GM23248 (cell line): ENCODE data around the gene RNF111. TPM values are rescaled to one million over a fixed set of nuclear protein-coding genes. Genes with fewer than 3 reads are reported as not detected.

Experiments
- DNase-seq: peaks from one replicate; pipeline ENCODE4 v3.0.0-alpha.2; 2015
- H2AFZ ChIP-seq: fragments of 200-600 bp; sonication (generic); 2 replicates; pipeline ENCODE4 v1.6.1; 2016; ENCODE audit warnings: antibody characterized with exemption
- H3F3A ChIP-seq: fragments of 200-600 bp; sonication (generic); 2 replicates; pipeline ENCODE4 v1.6.1; 2016; ENCODE audit warnings: mild to moderate bottlenecking, antibody characterized with exemption, mixed run types; ENCODE audit not compliant: insufficient read depth
- H3K27ac ChIP-seq: fragments of 200-600 bp; sonication (generic); 2 replicates; pipeline ENCODE4 v1.5.1; 2016; ENCODE audit warnings: mild to moderate bottlenecking
- H3K27me3 ChIP-seq: fragments of 200-600 bp; sonication (generic); replicated peaks from 2 replicates; pipeline ENCODE4 v1.6.1; 2016; ENCODE audit warnings: mild to moderate bottlenecking; ENCODE audit not compliant: insufficient read depth
- H3K36me3 ChIP-seq: fragments of 200-600 bp; sonication (generic); 2 replicates; pipeline ENCODE4 v1.6.1; 2016; ENCODE audit warnings: low read depth, mild to moderate bottlenecking
- H3K4me1 ChIP-seq: fragments of 200-600 bp; sonication (generic); 2 replicates; pipeline ENCODE4 v1.6.1; 2016; ENCODE audit warnings: mild to moderate bottlenecking; ENCODE audit not compliant: insufficient read depth
- H3K4me2 ChIP-seq: fragments of 200-600 bp; sonication (generic); one replicate; pipeline ENCODE4 v1.6.1; 2016; ENCODE audit warnings: mild to moderate bottlenecking; ENCODE audit not compliant: unreplicated experiment
- H3K4me3 ChIP-seq: fragments of 200-600 bp; sonication (generic); 2 replicates; pipeline ENCODE4 v1.5.1; 2016; ENCODE audit warnings: mild to moderate bottlenecking
- H3K79me2 ChIP-seq: fragments of 200-600 bp; sonication (generic); 2 replicates; pipeline ENCODE4 v1.6.1; 2016; ENCODE audit warnings: mild to moderate bottlenecking; ENCODE audit not compliant: insufficient read depth
- H3K9ac ChIP-seq: fragments of 200-600 bp; sonication (generic); 2 replicates; pipeline ENCODE4 v1.6.1; 2016; ENCODE audit warnings: mild to moderate bottlenecking
- H3K9me2 ChIP-seq: fragments of 200-600 bp; sonication (generic); 2 replicates; pipeline ENCODE4 v1.6.1; 2016; ENCODE audit warnings: mixed run types, mild to moderate bottlenecking, moderate library complexity; ENCODE audit not compliant: insufficient read depth
- H3K9me3 ChIP-seq: fragments of 200-600 bp; sonication (generic); one replicate; pipeline ENCODE4 v1.6.1; 2017; ENCODE audit warnings: low read depth
- H4K20me1 ChIP-seq: fragments of 200-600 bp; sonication (generic); 2 replicates; pipeline ENCODE4 v1.6.0; 2016; ENCODE audit not compliant: insufficient read depth
- EZH2 ChIP-seq: fragments of 200-600 bp; sonication (generic); IDR thresholded peaks from 2 replicates; pipeline ENCODE4 v1.6.1; 2018; ENCODE audit warnings: antibody characterized with exemption, mild to moderate bottlenecking; ENCODE audit not compliant: insufficient read depth, poor library complexity, severe bottlenecking
- EZH2phosphoT487 ChIP-seq: fragments of 200-600 bp; sonication (generic); IDR thresholded peaks from 2 replicates; pipeline ENCODE4 v1.6.1; 2018; ENCODE audit warnings: antibody characterized with exemption, moderate library complexity, mild to moderate bottlenecking, low read depth; ENCODE audit not compliant: insufficient read depth
- WGBS, 2 experiments: methylation state at CpG; one replicate each; pipeline ENCODE4 v1.1.6; 2015 to 2017; ENCODE audit warnings: low lambda C conversion rate in 2 of 2, low coverage in 1 of 2; ENCODE audit errors: missing lambda C conversion rate in 2 of 2; 5-methylcytosine and 5-hydroxymethylcytosine counted together
- in situ Hi-C: fragments of 300-500 bp; cut with MboI; formaldehyde crosslinking; loops from 2 replicates; pipeline ENCODE4 v1.15.0; 2020
- polyA plus RNA-seq: library from polyadenylated mRNA; unstranded; fragments of >200 nt; fragmentation: Nextera tagmentation; extraction: Ambion mirVana; gene quantifications from 2 replicates; pipeline ENCODE4 v1.2.1, GENCODE V29; 2016
- total RNA-seq: library from RNA; depleted of rRNA; stranded (reverse); fragments of >200 nt; shearing (Covaris generic); gene quantifications from 2 replicates; pipeline ENCODE4 v1.2.3, GENCODE V29; 2014

RNF111 gene
- total and polyA plus RNA-seq, 2 experiments from 2014 or later, result 17.8 to 24.4 TPM

GRCh38 chr15:59001946-59002345 is 14.5 kb downstream of the RNF111 start:
- in situ Hi-C loops, result no loop called here
- no peak overlapping the region for H3K4me2 ChIP-seq
- no peaks in the 10 kb centered on the region for H3K9me2 ChIP-seq
- H3K4me1 ChIP-seq, result peaks cover 10% of the 10 kb centered on the region
- no peak for TF ChIP-seq EZH2
- no peak for TF ChIP-seq EZH2phosphoT487
- WGBS, 2 experiments, result 97% methylated on average over 5 of the region's 5 CpGs
- H3K27me3 ChIP-seq, result no peaks in the 10 kb centered on the region
- H3K27ac ChIP-seq, result no peak overlapping the region
- peaks cover 13% of the 10 kb centered on the region; the same call in 1 of the 2 replicates for H3F3A ChIP-seq
- no peak for DNase-seq
- H4K20me1 ChIP-seq, result peaks cover 7% of the 10 kb centered on the region
- H2AFZ ChIP-seq, result no peak overlapping the region
- no peak overlapping the region for H3K9ac ChIP-seq
- peaks cover 5% of the 10 kb centered on the region; the same call in 1 of the 2 replicates for H3K36me3 ChIP-seq
- no peak overlapping the region for H3K4me3 ChIP-seq
- H3K79me2 ChIP-seq, result peaks cover 100% of the 10 kb centered on the region
- H3K9me3 ChIP-seq, result no peaks in the 10 kb centered on the region

GRCh38 chr15:59002418-59002859 is 15.0 kb downstream of the RNF111 start:
- TF ChIP-seq EZH2phosphoT487, result no peak
- no peak for TF ChIP-seq EZH2
- Histone ChIP-seq H3F3A (peaks cover 13% of the 10 kb centered on the region; the same call in 1 of the 2 replicates), H3K27ac (no peak overlapping the region), H3K4me1 (peaks cover 10% of the 10 kb centered on the region), H3K4me3 (no peak overlapping the region), H4K20me1 (peaks cover 11% of the 10 kb centered on the region), H2AFZ (no peak overlapping the region), H3K36me3 (peaks cover 10% of the 10 kb centered on the region; the same call in 1 of the 2 replicates), H3K9me3 (no peaks in the 10 kb centered on the region), H3K9ac (no peak overlapping the region), H3K27me3 (no peaks in the 10 kb centered on the region), H3K9me2 (no peaks in the 10 kb centered on the region), H3K79me2 (peaks cover 100% of the 10 kb centered on the region), H3K4me2 (no peak overlapping the region)
- in situ Hi-C loops, result no loop called here
- WGBS, 2 experiments, result 96 to 100% methylated on average over 2 of the region's 2 CpGs
- no peak for DNase-seq

GRCh38 chr15:59005579-59005978 is 18.1 kb downstream of the RNF111 start:
- Histone ChIP-seq H3K4me1 (peaks cover 10% of the 10 kb centered on the region), H4K20me1 (peaks cover 7% of the 10 kb centered on the region), H3K36me3 (peaks cover 10% of the 10 kb centered on the region; the same call in 1 of the 2 replicates), H3K9me2 (no peaks in the 10 kb centered on the region), H3K27ac (no peak overlapping the region), H3K9ac (no peak overlapping the region), H3K27me3 (no peaks in the 10 kb centered on the region), H3K4me3 (no peak overlapping the region), H3K79me2 (peaks cover 100% of the 10 kb centered on the region), H3K9me3 (no peaks in the 10 kb centered on the region), H3F3A (peaks cover 13% of the 10 kb centered on the region; the same call in 1 of the 2 replicates), H2AFZ (no peak overlapping the region), H3K4me2 (no peak overlapping the region)
- 58 to 62% methylated on average over 5 of the region's 5 CpGs for WGBS, 2 experiments
- peak; percentile 24 for DNase-seq
- in situ Hi-C loops, result no loop called here
- TF ChIP-seq EZH2, result no peak
- TF ChIP-seq EZH2phosphoT487, result no peak

GRCh38 chr15:59008086-59008485 is 20.6 kb downstream of the RNF111 start:
- Histone ChIP-seq H3K9me2 (no peaks in the 10 kb centered on the region), H2AFZ (no peak overlapping the region), H4K20me1 (peaks cover 4% of the 10 kb centered on the region), H3K9ac (no peak overlapping the region), H3K27me3 (no peaks in the 10 kb centered on the region), H3K79me2 (peaks cover 100% of the 10 kb centered on the region), H3K4me1 (peaks cover 10% of the 10 kb centered on the region), H3F3A (peaks cover 13% of the 10 kb centered on the region), H3K4me3 (no peak overlapping the region), H3K9me3 (no peaks in the 10 kb centered on the region), H3K27ac (no peak overlapping the region), H3K4me2 (no peak overlapping the region), H3K36me3 (peaks cover 10% of the 10 kb centered on the region; the same call in 1 of the 2 replicates)
- in situ Hi-C loops, result no loop called here
- 91% methylated on average over 6 of the region's 6 CpGs for WGBS, 2 experiments
- no peak for DNase-seq
- TF ChIP-seq EZH2, result no peak
